GM12864 (cell line): ENCODE measurements around the gene MS4A3.

ENCODE experiments used
- DNase-seq: peaks from one replicate; pipeline ENCODE4 v3.0.0-alpha.2; 2011; ENCODE audit warnings: low read depth
- H3K4me3 ChIP-seq: 2 replicates; pipeline ENCODE4 v1.5.1; 2011; ENCODE audit warnings: mild to moderate bottlenecking, low read depth, low read length, control low read depth
- TF ChIP-seq, protein P1 (sequence below): IDR thresholded peaks from 2 replicates; pipeline ENCODE4 v1.5.1; 2011; ENCODE audit warnings: low read depth, mild to moderate bottlenecking, moderate library complexity, low read length, control low read depth, inconsistent platforms; ENCODE audit errors: missing control alignments

The MS4A3 gene

GRCh38 chr11:60077981-60078380 lies 21.5 kb downstream of the MS4A3 start:
- no peak overlapping the region for H3K4me3 ChIP-seq
- TF ChIP-seq, protein P1, sequence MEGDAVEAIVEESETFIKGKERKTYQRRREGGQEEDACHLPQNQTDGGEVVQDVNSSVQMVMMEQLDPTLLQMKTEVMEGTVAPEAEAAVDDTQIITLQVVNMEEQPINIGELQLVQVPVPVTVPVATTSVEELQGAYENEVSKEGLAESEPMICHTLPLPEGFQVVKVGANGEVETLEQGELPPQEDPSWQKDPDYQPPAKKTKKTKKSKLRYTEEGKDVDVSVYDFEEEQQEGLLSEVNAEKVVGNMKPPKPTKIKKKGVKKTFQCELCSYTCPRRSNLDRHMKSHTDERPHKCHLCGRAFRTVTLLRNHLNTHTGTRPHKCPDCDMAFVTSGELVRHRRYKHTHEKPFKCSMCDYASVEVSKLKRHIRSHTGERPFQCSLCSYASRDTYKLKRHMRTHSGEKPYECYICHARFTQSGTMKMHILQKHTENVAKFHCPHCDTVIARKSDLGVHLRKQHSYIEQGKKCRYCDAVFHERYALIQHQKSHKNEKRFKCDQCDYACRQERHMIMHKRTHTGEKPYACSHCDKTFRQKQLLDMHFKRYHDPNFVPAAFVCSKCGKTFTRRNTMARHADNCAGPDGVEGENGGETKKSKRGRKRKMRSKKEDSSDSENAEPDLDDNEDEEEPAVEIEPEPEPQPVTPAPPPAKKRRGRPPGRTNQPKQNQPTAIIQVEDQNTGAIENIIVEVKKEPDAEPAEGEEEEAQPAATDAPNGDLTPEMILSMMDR = no peak
- DNase-seq = no peak

DNA sequence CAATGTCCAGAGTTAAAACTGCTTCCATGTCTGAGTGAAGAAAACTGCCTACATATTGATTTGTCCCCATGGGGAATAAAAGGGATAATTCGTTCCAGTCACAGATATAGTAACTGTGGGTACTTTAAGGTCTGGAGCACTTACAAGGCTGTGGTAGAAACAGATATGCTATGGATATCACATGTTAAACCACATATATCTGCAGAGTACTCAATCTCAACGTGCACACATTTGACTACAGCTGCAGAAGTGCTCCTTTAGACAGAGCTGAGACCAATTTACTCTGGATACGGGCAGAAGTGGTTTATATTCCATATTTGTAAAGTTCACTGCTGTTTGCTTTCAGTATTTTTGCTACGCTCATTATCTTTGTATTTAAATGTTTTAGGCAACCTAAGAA lies 22.3 kb downstream of the MS4A3 start:
- DNase-seq = no peak
- TF ChIP-seq, protein P1 = no peak
- no peak overlapping the region for H3K4me3 ChIP-seq

- no peak for DNase-seq
- H3K4me3 ChIP-seq = no peak overlapping the region
- TF ChIP-seq, protein P1 = no peak
These were observed 24.1 kb downstream of the MS4A3 start for GRCh38 chr11:60080535-60080934.

DNA sequence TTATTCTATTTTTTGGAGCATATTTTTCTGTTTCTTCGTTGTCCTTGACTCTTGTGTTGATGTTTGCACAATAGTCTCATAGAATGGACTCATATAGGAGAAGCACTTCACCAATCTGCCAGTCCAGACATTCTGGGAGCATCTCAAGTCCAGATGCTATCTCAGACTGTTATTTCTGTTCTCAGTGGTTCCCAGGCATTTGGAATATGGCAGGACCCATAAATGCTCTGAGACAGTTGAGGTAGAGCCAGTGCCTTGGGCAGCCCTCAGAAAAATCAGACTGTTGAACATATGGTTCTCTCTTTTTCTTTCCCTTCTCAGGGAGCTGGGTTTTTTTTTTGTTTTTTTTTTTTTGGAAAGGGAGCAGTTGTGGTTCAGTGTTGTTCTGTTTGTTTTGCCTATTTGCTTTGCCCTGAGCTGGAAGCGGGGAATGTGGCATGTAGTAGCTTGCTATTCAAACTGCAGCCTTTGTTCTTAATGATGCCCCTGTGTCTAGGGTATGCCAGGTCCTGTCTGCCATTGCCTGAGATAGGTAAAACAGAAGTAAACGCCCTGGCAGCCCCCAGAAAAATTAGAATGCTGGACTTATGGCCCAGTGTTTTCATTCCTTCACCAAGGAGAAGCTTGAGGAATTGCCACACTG lies 28.3 kb downstream of the MS4A3 start:
- DNase-seq = no peak
- TF ChIP-seq, protein P1 = no peak
- H3K4me3 ChIP-seq = no peak overlapping the region

GRCh38 chr11:60085909-60086308 lies 29.4 kb downstream of the MS4A3 start:
- TF ChIP-seq, protein P1 = no peak
- no peak overlapping the region for H3K4me3 ChIP-seq
- DNase-seq = no peak

- no peak overlapping the region for H3K4me3 ChIP-seq
- no peak for DNase-seq
- TF ChIP-seq, protein P1 = no peak
These were observed 30.8 kb downstream of the MS4A3 start for GRCh38 chr11:60087239-60087638.

GRCh38 chr11:60088364-60088763 lies 31.9 kb downstream of the MS4A3 start, which contains the start of gene MS4A2:
Gene MS4A2 (plus strand): TSS chr11:60088664. CDS start chr11:60088766, 102 bp downstream.
- no peak for DNase-seq
- H3K4me3 ChIP-seq = no peak within 1 kb of the TSS
- TF ChIP-seq, protein P1 = no peak
